HG03575 (cell line): ENCODE data around the gene SYNM.

Source experiments
- ATAC-seq: cut with Tn5 transposase; IDR thresholded peaks from one replicate; pipeline ENCODE4 v1.9.1; 2021; ENCODE audit not compliant: unreplicated experiment, insufficient number of reproducible peaks, low FRiP score; ENCODE audit errors: extremely low read depth

The SYNM gene

DNA sequence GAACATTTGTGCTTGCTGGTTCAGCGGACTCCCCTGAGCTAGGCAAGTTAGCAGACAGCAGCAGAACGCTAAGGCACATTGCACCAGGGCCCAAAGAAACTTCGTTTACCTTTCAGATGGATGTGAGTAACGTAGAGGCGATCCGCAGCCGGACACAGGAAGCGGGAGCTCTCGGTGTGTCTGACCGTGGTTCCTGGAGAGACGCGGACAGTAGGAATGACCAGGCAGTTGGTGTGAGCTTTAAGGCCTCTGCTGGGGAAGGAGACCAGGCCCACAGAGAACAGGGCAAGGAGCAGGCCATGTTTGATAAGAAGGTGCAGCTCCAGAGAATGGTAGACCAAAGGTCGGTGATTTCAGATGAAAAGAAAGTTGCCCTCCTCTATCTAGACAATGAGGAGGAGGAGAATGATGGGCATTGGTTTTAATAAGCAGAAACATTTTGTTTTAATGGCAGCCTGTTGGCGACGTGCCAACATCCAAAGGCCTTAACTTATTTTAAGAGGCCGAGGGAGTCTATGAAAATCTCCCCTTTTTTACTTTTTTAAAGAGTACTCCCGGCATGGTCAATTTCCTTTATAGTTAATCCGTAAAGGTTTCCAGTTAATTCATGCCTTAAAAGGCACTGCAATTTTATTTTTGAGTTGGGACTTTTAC lies 27.9 kb downstream of the SYNM start:
- no peak for ATAC-seq

DNA sequence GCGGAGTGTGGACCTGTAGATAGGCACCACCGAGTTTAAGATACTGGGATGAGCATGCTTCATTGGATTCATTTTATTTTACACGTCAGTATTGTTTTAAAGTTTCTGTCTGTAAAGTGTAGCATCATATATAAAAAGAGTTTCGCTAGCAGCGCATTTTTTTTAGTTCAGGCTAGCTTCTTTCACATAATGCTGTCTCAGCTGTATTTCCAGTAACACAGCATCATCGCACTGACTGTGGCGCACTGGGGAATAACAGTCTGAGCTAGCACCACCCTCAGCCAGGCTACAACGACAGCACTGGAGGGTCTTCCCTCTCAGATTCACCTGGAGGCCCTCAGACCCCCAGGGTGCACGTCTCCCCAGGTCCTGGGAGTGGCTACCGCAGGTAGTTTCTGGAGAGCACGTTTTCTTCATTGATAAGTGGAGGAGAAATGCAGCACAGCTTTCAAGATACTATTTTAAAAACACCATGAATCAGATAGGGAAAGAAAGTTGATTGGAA lies 29.5 kb downstream of the SYNM start:
- ATAC-seq, result no peak

DNA sequence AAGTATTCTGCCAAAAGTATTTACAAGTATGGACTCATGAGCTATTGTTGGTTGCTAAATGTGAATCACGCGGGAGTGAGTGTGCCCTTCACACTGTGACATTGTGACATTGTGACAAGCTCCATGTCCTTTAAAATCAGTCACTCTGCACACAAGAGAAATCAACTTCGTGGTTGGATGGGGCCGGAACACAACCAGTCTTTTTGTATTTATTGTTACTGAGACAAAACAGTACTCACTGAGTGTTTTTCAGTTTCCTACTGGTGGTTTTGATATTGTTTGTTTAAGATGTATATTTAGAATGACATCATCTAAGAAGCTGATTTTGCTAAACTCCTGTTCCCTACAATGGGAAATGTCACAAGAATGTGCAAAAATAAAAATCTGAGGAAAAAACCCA lies 30.3 kb downstream of the SYNM start:
- peak; percentile 88 for ATAC-seq

DNA sequence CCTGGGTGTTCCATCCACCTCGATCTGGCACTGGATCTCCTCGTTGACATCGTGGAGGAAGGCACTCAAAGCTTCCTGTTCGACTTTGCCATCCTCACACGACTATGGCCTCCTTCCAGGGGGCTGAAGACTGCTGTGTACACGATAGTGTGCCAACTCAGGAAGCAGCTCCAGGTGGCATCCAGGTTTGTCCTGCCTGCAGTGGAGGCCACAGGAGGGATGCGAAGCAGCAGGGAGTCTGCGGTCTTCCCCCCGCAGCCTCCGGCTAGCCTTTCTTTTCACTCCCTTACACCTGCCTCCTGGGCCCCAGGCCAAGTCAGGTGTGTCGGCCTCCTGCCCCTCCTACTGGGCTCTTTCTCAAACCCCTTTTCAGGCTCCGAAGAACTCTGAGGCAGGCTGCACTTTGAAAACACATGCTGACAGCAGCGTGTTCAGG lies 32.2 kb downstream of the SYNM start:
- ATAC-seq, result no peak

DNA sequence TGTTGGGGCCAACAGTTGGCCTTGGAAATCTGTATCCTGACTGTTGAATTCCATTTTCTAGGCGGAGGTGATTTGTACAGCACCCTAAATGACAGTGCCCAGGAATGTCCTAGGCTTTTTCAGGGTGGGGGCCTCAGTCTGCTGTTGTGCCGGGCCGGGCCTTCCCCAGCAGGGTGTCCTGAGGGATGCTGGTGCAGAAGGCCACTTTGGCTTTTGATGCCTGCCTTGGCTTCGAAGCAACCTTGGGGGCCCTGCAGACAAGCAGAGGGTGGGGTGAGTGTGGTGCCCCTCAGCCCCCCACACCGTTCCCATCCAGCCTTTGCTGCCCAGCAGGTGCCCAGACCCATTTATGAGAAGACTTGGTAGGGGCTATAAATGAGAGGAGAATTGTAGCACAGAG lies 33.0 kb downstream of the SYNM start:
- ATAC-seq, result no peak

DNA sequence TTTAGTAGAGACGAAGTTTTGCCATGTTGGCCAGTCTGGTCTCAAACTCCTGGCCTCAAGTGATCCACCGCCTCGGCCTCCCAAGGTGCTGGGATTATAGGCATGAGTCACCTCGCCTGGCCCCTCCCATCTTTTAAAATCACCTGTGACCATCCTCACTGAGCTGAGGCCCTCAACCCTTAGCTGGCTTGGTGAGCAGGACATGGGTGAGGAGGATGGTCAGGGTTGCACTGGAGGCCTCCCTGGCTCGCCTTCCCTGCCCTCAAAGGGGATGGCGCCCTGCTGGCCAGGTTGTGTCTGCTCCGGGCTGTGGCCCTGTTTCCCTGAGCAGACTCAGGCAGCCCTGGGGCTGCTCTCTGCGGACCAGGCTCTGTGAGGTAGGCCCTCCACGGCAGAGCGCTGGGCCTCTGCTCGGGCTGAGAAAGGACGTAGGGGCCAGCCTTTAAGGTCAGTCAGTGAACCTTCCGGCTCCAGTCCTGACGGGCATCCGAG lies 33.7 kb downstream of the SYNM start:
- ATAC-seq, result no peak

DNA sequence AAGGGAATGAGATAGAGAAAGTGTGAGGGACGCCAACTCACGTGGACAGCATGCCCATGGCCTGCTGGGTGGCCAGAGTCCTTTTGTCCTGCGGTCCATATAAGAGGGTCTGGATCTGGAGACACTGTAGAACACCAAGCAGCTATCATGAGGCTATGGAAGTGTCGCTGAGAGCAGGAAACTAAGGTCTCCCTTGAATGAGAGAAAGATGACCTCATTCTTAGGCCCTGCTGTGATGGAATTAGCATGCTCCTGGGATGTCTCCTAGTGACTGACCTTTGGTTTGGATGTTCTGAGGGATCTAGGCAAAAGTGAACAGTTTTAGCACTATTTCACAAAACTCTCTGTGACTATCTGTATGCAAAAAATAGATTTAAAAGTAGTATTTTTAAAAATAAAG lies 34.4 kb downstream of the SYNM start:
- ATAC-seq, result no peak

DNA sequence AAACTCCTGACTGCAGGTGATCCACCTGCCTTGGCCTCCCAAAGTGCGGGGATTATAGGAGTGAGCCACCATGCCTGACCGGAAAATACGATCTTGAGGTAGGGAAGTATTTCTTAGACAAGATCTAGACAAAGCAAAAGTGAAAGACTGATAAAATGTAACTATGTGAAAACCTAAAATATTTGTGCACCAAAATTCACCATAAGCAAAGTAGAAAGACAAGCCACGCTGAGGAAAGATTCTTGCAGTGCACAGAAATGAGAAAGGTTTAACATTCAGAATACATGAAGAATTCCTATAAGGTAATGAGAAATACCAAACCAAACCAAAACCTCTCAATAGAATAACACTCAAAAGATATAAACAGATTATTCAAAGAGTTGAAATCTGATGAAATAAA lies 35.7 kb downstream of the SYNM start:
- no peak for ATAC-seq

DNA sequence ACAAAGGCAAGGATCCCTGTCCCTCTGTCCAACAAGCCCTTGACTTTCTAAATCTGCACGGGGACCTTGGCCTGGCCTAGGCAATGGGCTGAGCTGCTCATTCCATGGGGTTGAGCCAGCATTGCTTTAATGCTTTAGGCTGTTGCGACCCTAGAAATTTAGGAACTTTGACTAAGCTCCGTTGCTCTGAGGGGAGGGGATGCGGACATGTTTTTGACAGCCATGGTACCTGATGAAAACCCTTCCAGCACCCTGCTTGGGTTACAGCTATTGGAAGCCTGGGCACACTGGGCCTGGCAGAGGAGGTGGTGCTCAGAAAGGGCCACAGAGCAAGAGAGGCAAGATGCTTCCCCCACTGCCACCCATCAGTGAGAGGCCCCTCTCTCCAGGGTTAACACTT lies 37.1 kb downstream of the SYNM start:
- no peak for ATAC-seq

DNA sequence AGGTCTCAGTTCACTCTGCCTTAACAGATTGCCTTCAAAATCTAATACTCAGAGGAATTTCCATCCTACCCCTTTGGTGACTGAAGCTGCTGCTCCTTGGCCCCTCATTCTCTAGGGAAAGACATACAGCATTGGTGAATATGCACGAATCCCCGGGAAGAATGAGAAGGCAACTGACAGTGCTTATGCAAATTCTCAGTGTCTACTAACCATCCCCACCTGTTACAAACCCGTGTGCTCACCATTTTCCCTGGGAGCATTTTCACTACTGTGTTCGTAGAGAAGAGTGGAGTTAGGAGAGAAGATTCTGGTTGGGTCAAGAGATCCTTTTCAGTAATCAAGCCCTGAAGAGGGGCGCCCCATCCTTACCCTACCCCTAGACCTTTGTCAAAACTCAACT lies 37.7 kb downstream of the SYNM start:
- ATAC-seq, result no peak

DNA sequence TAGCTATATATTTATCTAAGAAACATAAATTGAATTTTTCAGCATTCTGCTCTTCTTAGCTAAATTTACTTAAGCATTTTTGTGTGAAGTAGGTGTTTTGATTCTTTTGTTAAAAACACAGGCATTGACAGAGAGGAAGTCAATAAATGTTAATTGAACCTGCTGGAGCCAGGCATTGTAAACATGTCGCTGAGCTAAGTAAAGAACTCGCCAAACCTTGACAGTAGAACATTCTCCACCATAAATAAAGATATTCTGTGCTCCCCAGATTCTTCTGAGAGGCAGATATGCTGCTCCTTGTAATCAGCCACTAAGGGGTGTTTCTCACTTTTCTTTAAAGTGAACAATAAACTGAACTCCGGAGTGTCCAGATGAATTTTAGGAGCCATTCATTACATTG lies 38.4 kb downstream of the SYNM start:
- no peak for ATAC-seq

DNA sequence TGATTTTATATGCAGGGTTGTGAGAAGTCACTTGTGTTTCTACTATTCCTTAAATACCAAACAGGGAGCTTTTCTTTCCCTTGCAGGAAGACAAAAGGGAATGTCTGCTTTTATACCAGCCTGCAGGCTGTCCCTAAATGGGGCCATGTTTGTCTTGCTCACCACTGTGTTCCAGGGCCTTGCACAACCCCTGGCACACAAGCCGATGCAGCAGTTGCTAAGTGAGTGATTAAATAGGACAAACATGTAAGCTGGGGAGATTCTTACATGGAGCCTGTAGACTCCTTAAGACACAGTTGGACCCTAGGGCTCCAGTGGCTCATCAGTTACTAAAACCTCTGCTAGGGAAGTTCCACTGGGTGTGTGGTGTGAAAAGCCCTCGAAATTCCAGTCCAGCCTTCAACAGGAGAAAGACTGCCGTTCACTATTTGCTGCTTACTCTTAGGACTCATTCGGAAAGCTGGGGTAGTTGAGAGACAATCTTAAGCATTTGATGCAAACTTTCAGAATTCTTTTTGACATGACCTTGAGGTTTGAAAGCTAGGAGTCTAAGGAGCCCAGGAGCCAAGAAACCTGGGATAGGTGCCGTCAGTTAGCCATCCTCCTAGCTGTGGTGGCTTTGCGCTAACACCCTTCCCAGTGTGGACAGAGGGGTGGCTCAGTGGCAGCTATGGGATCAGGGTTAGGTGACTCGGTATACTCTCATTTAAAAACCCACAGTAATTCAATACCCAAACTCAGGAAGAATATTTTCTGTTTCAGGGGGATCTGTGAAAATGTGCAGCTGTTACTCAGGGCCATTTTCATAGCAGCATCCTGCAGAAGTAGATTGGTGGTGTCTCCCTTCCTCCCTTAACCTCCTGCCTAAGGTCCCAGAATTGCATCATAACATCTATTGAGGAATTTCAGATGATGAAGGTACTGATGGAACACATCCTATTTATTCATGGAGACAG lies 39.1 kb downstream of the SYNM start:
- no peak for ATAC-seq

DNA sequence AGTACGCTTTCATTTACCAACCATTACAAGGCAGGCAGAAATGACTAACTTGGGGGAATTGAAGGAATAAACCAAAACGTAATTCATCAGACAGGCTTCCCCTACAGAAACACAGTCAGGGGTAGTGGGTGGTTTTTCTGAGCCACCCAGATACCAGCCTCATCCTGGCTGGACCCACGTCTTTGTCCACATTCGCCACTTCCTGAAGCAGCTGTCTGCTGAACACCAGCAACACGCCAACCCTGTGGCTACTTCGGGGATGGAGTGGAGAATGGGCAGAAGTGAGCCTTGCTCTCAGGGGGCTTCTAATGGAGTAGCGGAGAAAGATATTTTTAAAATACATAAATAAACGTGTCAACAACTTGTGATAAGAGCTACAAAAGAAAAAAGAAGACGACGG lies 40.1 kb downstream of the SYNM start:
- ATAC-seq, result no peak

DNA sequence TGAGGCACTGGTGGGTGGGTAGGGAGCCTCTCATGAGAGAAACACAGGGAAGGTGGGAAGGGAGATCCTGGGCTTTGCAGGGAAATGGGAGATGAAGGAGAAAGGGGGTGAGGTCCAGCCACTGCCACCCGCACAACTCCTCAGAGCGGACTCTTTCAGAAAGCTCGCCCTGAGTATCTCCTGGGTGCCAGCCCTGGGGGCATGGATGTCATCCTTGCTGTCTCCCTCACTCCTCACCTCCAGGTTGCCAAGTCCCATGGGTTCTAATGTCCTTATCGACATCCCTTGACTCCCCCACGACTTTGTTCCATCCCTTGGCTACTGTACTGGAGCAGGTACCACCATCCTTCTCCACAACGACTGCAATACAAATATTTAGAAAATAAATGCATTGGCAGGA lies 40.9 kb downstream of the SYNM start:
- no peak for ATAC-seq

DNA sequence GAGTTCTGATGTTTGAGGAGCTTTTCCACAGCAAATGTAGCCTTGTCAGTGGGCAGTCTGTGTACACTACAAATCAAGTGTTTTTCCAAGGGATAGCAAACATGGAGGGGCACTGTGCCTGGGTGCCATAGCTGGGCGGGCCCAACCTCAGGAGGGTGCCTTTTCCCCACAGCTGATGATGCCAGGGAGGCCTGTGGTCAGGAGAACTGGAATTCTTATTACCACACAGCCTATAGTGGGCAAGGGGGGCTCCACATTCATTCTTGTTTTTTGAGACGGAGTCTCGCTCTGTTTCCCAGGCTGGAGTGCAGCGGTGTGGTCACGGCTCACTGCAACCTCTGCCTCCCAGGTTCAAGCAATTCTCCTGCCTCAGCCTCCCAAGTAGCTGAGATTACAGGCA lies 41.8 kb downstream of the SYNM start:
- no peak for ATAC-seq

DNA sequence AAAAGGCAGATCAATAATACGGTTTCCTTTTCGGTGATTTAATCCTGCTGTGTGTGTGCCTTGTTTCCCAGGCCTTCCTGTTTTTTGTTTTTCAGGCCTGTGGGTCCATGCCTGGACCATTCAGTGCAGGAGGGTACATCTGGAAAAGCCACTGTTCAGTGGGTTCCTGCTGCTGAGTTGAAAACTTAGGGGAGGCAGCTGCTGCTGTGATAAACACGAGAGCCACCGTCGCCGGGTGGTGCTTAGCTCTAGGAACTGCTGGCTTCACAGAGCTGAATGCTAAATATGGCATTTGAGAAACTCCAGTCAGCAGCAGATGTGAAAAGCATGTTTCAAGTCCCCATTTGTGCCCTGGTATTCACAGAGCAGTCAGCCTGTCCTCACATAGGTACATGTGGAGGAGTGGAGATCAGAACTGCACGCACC lies 44.0 kb downstream of the SYNM start:
- ATAC-seq, result no peak

DNA sequence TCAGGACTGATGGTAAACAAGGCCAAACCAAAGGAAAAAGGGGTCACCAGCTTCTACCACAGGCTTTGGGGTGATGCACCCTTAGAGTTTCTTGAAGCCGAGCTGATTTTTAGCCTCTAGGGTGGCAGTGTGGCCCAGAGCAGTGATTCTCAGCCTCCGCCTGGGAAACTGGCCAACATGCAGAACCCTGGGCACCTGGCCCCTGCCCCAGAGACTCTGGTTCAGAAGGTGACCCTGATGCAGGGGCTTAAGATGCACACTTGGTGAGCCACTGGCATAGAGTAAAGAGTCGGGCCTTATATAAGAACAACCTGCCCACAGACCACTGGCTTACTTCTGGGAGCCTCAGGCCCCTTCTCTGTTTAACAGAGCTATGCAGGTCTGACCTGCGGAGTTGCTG lies 44.5 kb downstream of the SYNM start:
- no peak for ATAC-seq

DNA sequence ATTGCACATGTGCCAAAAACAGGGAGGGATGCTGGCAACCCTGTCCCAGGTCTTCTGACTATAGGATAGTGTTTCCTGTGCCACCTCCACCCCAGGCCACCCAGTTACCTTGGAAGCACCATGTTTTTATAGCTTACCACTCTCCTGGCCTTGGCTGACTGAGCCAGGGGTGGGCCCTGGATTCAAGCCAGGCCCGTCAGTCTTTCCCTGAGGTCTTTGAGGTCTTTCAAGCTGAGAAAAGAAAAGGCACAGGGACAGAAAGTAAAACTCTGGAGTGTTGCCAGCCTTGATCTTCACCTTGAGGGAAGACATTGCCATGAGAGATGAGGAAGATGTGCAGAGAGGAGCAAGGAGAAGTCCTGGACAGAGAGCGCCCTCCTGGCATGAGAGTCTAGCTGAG lies 46.3 kb downstream of the SYNM start:
- ATAC-seq, result no peak

DNA sequence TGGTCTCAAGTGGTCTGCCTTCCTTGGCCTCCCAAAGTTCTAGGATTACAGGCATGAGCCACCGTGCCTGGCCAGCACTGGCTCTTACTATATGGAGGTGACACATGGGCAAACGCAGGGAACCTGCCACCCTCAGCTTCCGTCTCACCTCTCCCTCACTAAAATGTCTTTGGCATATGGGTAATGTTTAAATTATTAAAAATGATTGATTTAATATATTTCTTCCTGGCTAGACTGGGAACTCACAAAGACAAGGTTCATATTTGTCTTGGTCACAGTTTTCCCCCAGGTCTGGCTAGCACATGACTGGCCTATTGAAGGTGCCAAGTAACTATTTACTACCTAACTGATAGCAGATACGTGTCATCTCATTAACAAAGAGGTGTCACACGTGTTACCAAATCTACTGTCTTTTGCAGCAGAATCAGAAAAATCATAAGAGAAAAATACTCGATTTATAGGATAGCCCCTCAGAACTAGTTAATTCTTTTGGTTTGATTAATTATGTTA lies 48.2 kb downstream of the SYNM start:
- no peak for ATAC-seq

DNA sequence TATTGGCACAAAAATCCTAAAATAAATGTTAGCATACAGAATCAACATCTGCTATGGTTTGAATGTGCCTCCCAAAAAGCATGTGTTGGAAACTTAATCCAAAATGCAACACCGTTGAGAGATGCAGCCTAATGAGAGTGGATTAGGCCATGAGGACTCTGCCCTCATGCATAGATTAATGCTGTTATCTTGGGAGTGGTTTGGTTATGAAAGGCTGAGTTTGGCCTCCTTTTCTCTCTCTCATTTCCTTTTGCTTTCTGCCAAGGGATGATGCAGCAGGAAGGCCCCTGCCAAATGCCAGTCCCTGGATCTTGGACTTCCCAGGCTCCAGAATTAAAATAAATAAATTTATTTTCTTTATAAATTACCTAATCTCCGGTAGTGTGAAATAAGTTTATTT lies 49.4 kb downstream of the SYNM start:
- ATAC-seq, result no peak
